Measurements from ENCODE around the gene USP14. TPM values are rescaled to one million over a fixed set of nuclear protein-coding genes. Genes with fewer than 3 reads are reported as not detected.

The USP14 gene
- total RNA-seq, 1 experiment from 2014 or later, result 72.4 TPM

GRCh38 chr18:213505-213904 is 55.1 kb downstream of the USP14 start (continued):
- TF ChIP-seq PREB (CRISPR knock-in tag; IDR thresholded peaks at IDR 0.05; ENCODE audit: borderline replicate concordance), result no peak
- no peak for TF ChIP-seq ERG (CRISPR knock-in tag; IDR thresholded peaks at IDR 0.05)
- no peak for TF ChIP-seq NFATC4 (CRISPR knock-in tag; IDR thresholded peaks at IDR 0.05)
- no peak for TF ChIP-seq NR3C1 (CRISPR knock-in tag; conservative IDR thresholded peaks at IDR 0.05; ENCODE audit: low read depth)
- no peak for TF ChIP-seq SOX15 (CRISPR knock-in tag; IDR thresholded peaks at IDR 0.05)
- no peak for TF ChIP-seq NR1H2 (CRISPR knock-in tag; IDR thresholded peaks at IDR 0.05)

GRCh38 chr18:213966-214365 is 55.6 kb downstream of the USP14 start:
- Mint-ChIP-seq H3K4me1 (peaks cover 18% of the 10 kb centered on the region), H3K27ac (no peak overlapping the region), H3K4me3 (no peak overlapping the region), H3K27me3 (ENCODE audit: low read depth) (no peaks in the 10 kb centered on the region), H3K9me3 (peaks cover 22% of the 10 kb centered on the region), H3K36me3 (peaks cover 85% of the 10 kb centered on the region)
- no peak for ATAC-seq
- ChIA-PET POLR2A (no interaction called here), CTCF (interaction anchor here (0.9 kb wide), 1 partner anchor 55 kb away, joined by 3 read pairs; the partner anchor contains the start of gene USP14)
- no peak for DNase-seq (ENCODE audit: low spot score)
- TF ChIP-seq RELA (CRISPR knock-in tag; IDR thresholded peaks at IDR 0.05; ENCODE audit: borderline replicate concordance) (no peak), ZNF281 (CRISPR knock-in tag; IDR thresholded peaks at IDR 0.05) (no peak), SP1 (CRISPR knock-in tag; conservative IDR thresholded peaks at IDR 0.05) (no peak), ATF1 (CRISPR knock-in tag; IDR thresholded peaks at IDR 0.05) (no peak), TP53 (CRISPR knock-in tag; IDR thresholded peaks at IDR 0.05) (no peak), ZNF416 (CRISPR knock-in tag; IDR thresholded peaks at IDR 0.05) (no peak), MXD4 (CRISPR knock-in tag; IDR thresholded peaks at IDR 0.05; ENCODE audit: borderline replicate concordance) (no peak), ELF4 (CRISPR knock-in tag; IDR thresholded peaks at IDR 0.05; ENCODE audit: low read depth) (no peak), PRDM15 (CRISPR knock-in tag; IDR thresholded peaks at IDR 0.05) (no peak), NR3C1 (CRISPR knock-in tag; conservative IDR thresholded peaks at IDR 0.05; ENCODE audit: low read depth) (no peak), EMX1 (CRISPR knock-in tag; IDR thresholded peaks at IDR 0.05) (no peak)

Measured in WTC11 (cell line).